HCT116 (cell line): ENCODE measurements around the gene STK4. TPM values are rescaled to one million over a fixed set of nuclear protein-coding genes. Genes with fewer than 3 reads are reported as not detected.
"Not testable (repeated sequence)": the region's sequence is repeated elsewhere in the genome, so short reads cannot be mapped to it uniquely, and the experiment has no call there.

Experiments
- ATAC-seq: fragments of 200-7000 bp; cut with Tn5 transposase; 2 replicates; pipeline ENCODE4 v1.9.1; 2020; ENCODE audit warnings: mild to moderate bottlenecking, moderate library complexity
- BruUV-seq: library from RNA; stranded (reverse); fragments of 400-500 nt; replicated peaks from 2 replicates; lab custom pipeline; 2021; lab: Mats Ljungman, UMichigan
- CTCF ChIA-PET: fragments of 300-600 bp; sonication (Branson Sonifier 250); formaldehyde crosslinking; loops from one replicate; lab custom pipeline; 2021; ENCODE audit warnings: antibody characterized with exemption; lab: Charles Lee
- POLR2A ChIA-PET: fragments of 300-600, 350-600 bp; sonication (Branson Sonifier 250); formaldehyde crosslinking; loops from one replicate; lab custom pipeline; 2021; ENCODE audit warnings: antibody characterized with exemption; lab: Charles Lee
- RAD21 ChIA-PET, 2 experiments: fragments of 300-600 bp; sonication (Branson Sonifier 250); formaldehyde crosslinking; loops; one replicate each; lab custom pipeline; 2023; ENCODE audit warnings: low total read pairs in 2 of 2; ENCODE audit not compliant: uncharacterized antibody in 2 of 2, unreplicated experiment in 2 of 2, low non-redundant PET in 1 of 2; lab: Charles Lee
- DNase-seq: peaks from one replicate; pipeline ENCODE4 v3.0.0-alpha.2; 2010; ENCODE audit warnings: low read depth, low spot score
- H2AFZ ChIP-seq: fragments of 200-600 bp; shearing (Covaris generic), sonication (generic); 2 replicates; pipeline ENCODE4 v1.6.1; 2017; ENCODE audit warnings: low read depth, mixed run types, mixed read lengths, antibody characterized with exemption, low read length; ENCODE audit not compliant: poor library complexity, severe bottlenecking
- H3K27ac ChIP-seq: 2 replicates; pipeline ENCODE4 v1.5.1; 2012; ENCODE audit warnings: low read depth, low read length
- H3K27me3 ChIP-seq: fragments of 200-600 bp; sonication (generic); 2 replicates; pipeline ENCODE4 v1.6.1; 2016; ENCODE audit warnings: mixed run types, low read length, mixed read lengths; ENCODE audit not compliant: insufficient read depth
- H3K36me3 ChIP-seq, 2 experiments: fragments of 200-500 bp in 1 of 2; fragments of 200-600 bp in 1 of 2; sonication (Bioruptor generic) in 1 of 2; sonication (generic) in 1 of 2; 2 replicates each; pipeline versions ENCODE4 v1.5.1 to v1.6.1; 2014 to 2016; ENCODE audit warnings: low read length in 2 of 2, inconsistent platforms in 1 of 2, mixed read lengths in 1 of 2, mixed run types in 1 of 2; ENCODE audit not compliant: insufficient read depth in 2 of 2, control insufficient read depth in 1 of 2
- H3K4me1 ChIP-seq, 2 experiments: fragments of 200-600 bp in 1 of 2; sonication (generic) in 1 of 2; 2 replicates each; pipeline versions ENCODE4 v1.5.1 to v1.6.1; 2012 to 2017; ENCODE audit warnings: low read length in 2 of 2, inconsistent platforms in 1 of 2, mild to moderate bottlenecking in 1 of 2, mixed read lengths in 1 of 2, mixed run types in 1 of 2, moderate library complexity in 1 of 2; ENCODE audit not compliant: insufficient read depth in 2 of 2, control insufficient read depth in 1 of 2
- H3K4me2 ChIP-seq: fragments of 200-600 bp; sonication (generic); 2 replicates; pipeline ENCODE4 v1.6.1; 2017; ENCODE audit warnings: mixed run types, low read length, mixed read lengths
- H3K4me3 ChIP-seq, 2 experiments: fragments of 200-600 bp in 1 of 2; sonication (generic) in 1 of 2; replicated peaks in 1 of 2; 2 replicates each; pipeline ENCODE4 v1.5.1; 2011 to 2016; ENCODE audit warnings: low read length in 2 of 2, control low read depth in 1 of 2, low read depth in 1 of 2, mild to moderate bottlenecking in 1 of 2, mixed read lengths in 1 of 2, mixed run types in 1 of 2
- H3K79me2 ChIP-seq: fragments of 200-600 bp; sonication (generic); 2 replicates; pipeline ENCODE4 v1.6.1; 2017; ENCODE audit warnings: mild to moderate bottlenecking, mixed run types, low read length, moderate library complexity, mixed read lengths; ENCODE audit not compliant: insufficient read depth
- H3K9ac ChIP-seq: fragments of 200-600 bp; sonication (generic); 2 replicates; pipeline ENCODE4 v1.6.1; 2016; ENCODE audit warnings: low read length, mixed read lengths
- H3K9me2 ChIP-seq: fragments of 200-600 bp; sonication (generic), shearing (Covaris generic); 2 replicates; pipeline ENCODE4 v1.6.1; 2017; ENCODE audit warnings: mixed run types, mild to moderate bottlenecking, moderate library complexity; ENCODE audit not compliant: insufficient read depth
- H3K9me3 ChIP-seq, 2 experiments: fragments of 200-500 bp in 1 of 2; fragments of 200-600 bp in 1 of 2; sonication (Bioruptor generic) in 1 of 2; sonication (generic) in 1 of 2; 2 replicates each; pipeline ENCODE4 v1.6.1; 2014 to 2017; ENCODE audit warnings: low read length in 2 of 2, mixed read lengths in 2 of 2, inconsistent platforms in 1 of 2, low read depth in 1 of 2, mild to moderate bottlenecking in 1 of 2, mixed run types in 1 of 2, moderate library complexity in 1 of 2; ENCODE audit not compliant: control insufficient read depth in 1 of 2, insufficient read depth in 1 of 2
- H4K20me1 ChIP-seq: fragments of 200-600 bp; sonication (generic), shearing (Covaris generic); 2 replicates; pipeline ENCODE4 v1.6.1; 2017; ENCODE audit warnings: mixed run types, mild to moderate bottlenecking, moderate library complexity; ENCODE audit not compliant: insufficient read depth
- POLR2AphosphoS5 ChIP-seq: IDR thresholded peaks from 2 replicates; pipeline ENCODE4 v1.6.1; 2011; ENCODE audit warnings: mild to moderate bottlenecking, low read depth, low read length, moderate library complexity
- RAD21 ChIP-seq: IDR thresholded peaks from 2 replicates; pipeline ENCODE4 v1.6.1; 2012; ENCODE audit warnings: low read depth, mild to moderate bottlenecking
- intact Hi-C: fragments of 100-400 bp; cut with micrococcal nuclease; formaldehyde crosslinking; loops from 2 replicates; pipeline ENCODE4 v1.10.0; 2022
- total RNA-seq: library from RNA; stranded (reverse); gene quantifications from one replicate; pipeline ENCODE4 v1.2.1, GENCODE V29; 2021; ENCODE audit not compliant: unreplicated experiment

Gene STK4
- total RNA-seq, 1 experiment from 2014 or later, result 45.4 TPM

DNA sequence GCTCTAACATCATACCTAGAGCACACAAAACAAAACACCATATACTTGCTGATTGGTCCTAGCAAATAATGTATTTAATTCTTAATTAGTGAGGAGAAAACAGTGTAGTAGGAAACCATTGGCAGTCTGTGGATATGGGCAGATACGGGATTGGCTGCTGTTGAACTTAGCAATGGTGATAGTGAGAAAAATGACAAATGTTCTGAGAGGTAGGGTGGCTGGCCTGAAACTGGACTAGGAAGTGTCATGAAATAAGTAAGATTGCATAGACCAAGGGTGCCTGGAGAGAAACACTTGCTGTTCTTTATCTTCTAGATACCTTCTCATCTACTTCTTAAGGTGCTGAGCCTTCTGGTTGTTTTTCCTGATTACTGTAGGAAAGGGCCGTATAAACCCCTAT is 56.8 kb downstream of the STK4 start:
- H2AFZ ChIP-seq, POLR2A ChIA-PET, H3K79me2 ChIP-seq, ATAC-seq, intact Hi-C loops, H3K27ac ChIP-seq, H4K20me1 ChIP-seq, H3K4me2 ChIP-seq, H3K4me1 ChIP-seq, H3K9me3 ChIP-seq, BruUV-seq, H3K27me3 ChIP-seq, H3K9me2 ChIP-seq, H3K4me3 ChIP-seq, CTCF ChIA-PET, DNase-seq, H3K9ac ChIP-seq, RAD21 ChIA-PET: not testable (repeated sequence)
- H3K36me3 ChIP-seq, result peaks cover 9 to 12% of the 10 kb centered on the region in 2 experiments; a peak in 3 of 4 replicates

DNA sequence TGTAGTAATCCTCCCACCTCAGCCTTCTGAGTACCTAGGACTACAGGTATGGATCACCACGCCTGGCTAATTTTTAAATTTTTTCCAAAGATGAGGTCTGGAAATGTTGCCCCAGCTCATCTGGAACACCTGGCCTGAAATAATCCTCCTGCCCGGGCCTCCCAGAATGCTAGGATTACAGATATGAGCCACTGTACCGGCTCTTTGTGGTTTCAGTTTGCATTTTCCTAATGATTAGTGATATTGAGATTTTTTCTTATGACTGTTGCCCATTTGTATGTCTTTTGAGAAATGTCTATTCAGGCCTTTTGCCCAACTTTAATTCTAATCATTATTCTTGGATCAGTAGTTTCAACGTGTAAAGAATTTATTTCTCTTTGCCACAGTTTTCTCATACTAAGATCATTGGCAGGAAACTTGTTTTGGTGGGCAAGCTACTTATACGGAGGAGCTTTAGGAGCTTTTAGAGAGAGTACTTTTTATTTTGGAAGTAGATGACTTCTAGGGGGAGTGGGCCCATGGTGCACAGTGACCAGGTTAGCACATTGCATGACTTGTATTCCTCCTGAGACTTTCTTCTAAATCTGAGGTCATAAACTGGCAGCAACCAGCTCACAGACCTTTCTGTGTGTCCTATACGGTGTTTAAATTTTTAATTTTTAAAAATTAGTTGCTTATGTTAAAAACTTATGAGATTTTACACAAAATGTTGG is 62.3 kb downstream of the STK4 start:
- peaks cover 11 to 13% of the 10 kb centered on the region in 2 experiments; a peak in 3 of 4 replicates for H3K36me3 ChIP-seq
- no peak for TF ChIP-seq POLR2AphosphoS5
- no peak for TF ChIP-seq RAD21
- CTCF ChIA-PET, result interaction anchor here (1.0 to 1.9 kb wide), 4 partner anchors 9 to 201 kb away, joined by 3 to 5 read pairs (median 4); no protein-coding TSS in a partner anchor
- H3K9ac ChIP-seq, result no peak overlapping the region
- no peaks in the 10 kb centered on the region for H3K27me3 ChIP-seq
- H3K4me3 ChIP-seq, result no peak overlapping the region
- H3K9me2 ChIP-seq, result no peaks in the 10 kb centered on the region
- H3K27ac ChIP-seq, result no peak overlapping the region
- no peak overlapping the region for H2AFZ ChIP-seq
- no peaks in the 10 kb centered on the region; the same call in 1 of the 2 replicates for H3K79me2 ChIP-seq
- no peaks in the 10 kb centered on the region for H3K9me3 ChIP-seq
- RAD21 ChIA-PET, result no interaction called here
- intact Hi-C loops, result no loop called here
- H4K20me1 ChIP-seq, result no peaks in the 10 kb centered on the region
- DNase-seq (no peak), ATAC-seq (no peak)
- no peaks in the 10 kb centered on the region for H3K4me1 ChIP-seq
- no TSS peak for BruUV-seq
- POLR2A ChIA-PET, result no interaction called here
- no peak overlapping the region for H3K4me2 ChIP-seq
